GM19043 (cell line): ENCODE results near the gene NUAK1.
"Not testable (repeated sequence)": the region's sequence is repeated elsewhere in the genome, so short reads cannot be mapped to it uniquely, and the experiment has no call there.

Experiments used
- ATAC-seq: cut with Tn5 transposase; IDR thresholded peaks from one replicate; pipeline ENCODE4 v1.9.1; 2021; ENCODE audit warnings: low read depth; ENCODE audit not compliant: unreplicated experiment

Gene NUAK1

DNA sequence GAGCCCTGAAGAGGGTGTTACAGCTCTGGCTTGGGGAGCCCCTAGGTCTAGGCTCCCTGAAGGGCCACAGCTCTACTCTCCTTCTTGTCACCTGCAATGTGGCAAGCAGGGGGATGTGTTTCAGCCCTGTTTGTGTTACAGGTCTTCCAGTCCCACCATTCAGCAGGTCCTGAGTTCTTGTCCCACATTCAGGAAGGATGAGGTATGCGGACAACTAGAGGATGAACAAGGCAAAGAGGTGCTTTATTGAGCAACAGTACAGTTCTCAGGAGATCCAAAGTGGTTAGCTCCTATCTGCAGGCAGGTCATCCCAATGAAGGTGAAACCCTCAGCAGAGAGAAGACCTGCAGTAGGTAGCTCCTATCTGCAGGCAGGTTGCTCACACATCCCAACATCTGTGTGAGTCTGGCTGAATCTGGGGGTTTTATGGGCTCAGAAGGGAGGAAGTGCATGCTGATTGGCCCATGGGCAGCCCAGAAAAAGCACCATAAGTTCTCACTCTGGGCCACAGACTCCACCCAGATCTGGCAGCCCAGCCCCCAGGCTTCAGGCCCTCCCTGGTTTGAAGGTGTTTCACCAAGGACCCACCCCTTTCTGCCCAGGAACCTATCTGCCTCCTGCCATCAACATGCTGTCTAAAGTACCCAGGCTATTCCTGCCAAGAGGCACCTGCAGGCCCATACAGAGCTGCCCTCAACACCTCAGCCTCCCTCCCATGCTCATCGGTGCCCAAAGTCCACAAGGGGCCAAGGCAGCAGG, 98.9 kb downstream of the NUAK1 start:
- no peak for ATAC-seq

- ATAC-seq, result no peak
These were observed 99.5 kb downstream of the NUAK1 start for GRCh38 chr12:106039242-106039641.

- ATAC-seq, result no peak
These were observed 101.0 kb downstream of the NUAK1 start for GRCh38 chr12:106037524-106038298.

DNA sequence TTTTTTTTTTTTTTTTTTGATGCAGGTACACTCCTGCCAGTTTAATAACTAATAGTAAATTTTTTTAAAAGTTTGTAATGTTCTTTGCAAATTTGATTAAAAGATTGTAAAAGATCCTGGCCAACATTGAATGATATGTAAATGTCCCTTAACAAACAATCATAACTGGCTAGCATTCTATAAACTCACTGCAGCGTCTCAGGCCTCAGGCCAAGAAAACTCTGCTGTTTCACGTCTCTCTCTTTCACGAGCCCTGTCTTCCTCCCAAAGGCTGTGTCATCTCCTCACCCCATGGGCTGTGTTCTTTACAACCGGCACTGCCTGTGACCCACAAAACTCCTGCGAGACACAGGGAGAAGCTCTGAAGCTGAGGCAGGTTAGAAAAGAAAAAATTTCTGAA, 103.3 kb downstream of the NUAK1 start:
- no peak for ATAC-seq

GRCh38 chr12:106034316-106034715, 104.4 kb downstream of the NUAK1 start:
- ATAC-seq, result no peak

DNA sequence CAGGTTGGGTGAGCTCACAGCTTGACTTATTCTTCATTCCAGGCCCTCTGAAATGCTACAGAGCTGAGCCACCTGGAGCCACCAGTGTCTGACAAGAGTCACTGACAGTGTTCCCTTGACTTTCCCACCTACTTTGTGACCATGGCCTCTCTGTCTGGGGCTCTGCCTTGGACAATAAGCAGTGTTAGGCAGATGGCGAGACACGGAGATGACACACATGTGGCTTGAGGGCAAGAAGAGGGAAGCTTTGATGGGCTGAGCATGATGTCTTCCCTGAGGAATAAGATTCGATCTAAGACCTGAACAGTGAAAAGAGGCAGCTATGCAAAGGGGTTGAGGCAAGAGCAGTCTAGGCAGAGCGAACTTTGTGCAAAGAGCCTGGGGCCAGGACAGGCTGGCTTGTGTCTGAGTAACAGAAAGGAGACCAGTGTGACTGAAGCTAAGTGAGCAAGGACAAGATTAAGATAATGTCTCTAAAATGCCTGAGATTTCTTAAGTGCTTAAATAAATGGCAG, 105.5 kb downstream of the NUAK1 start:
- no peak for ATAC-seq

- ATAC-seq, result no peak
These were observed 106.2 kb downstream of the NUAK1 start for GRCh38 chr12:106032623-106032925.

DNA sequence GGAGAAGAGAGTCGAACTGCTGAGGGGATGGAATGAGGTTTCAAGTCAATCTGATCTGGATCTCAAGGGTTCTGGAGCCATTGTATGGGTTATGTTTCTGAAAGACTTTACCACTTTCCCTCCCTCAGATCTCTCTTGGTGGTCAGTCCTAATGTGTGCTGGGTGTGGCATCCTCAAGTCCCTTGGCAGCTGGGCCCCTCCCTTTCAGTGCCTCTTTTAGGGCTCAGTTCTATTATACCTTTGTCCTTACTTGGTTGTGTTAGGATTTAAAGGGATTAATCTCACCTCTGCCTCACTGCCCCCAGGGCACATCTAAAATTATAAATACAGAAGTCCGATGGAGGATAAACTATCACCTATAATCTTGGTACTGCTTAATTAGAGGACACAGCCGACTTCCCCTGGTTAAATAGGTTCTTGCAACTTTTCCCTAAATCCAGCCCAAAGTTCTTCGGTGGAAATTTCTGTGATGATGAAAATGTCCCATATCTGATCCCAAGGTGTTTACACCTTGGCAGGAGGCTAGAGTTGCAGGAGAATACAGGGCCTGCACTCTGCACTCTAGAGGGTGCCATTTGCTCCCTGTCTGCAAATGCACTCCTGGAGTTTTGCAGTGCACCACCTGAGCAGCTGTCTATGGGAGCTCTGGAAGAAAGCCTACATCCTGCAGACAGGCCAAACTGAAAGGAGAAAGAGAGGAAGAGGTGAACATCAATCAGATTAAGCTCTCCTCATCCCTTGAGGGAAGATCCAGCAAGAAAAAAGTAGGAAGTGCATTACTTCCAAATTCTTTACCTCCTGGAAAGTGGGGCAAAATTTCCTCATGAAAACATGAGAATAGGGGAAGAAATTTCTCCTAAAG, 106.8 kb downstream of the NUAK1 start:
- ATAC-seq, result no peak

GRCh38 chr12:106030210-106031071, 108.3 kb downstream of the NUAK1 start:
- no peak for ATAC-seq

DNA sequence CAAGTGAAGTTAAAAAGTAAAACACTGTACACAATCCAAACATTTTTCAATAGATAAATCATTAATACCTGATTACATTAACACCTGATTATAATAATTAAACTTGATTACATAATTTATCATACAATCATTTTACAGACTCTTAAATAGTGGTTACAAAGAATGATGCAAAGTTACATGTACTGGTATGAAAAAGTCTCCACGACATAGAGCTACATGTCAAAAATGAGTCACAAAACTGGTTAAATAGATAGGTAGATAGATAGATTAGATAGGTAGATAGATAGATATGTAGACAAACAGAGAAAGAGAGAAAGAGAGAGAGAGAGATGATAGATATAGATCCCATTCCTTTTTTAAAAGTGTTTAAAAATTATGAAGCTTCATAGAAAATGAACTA, 109.2 kb downstream of the NUAK1 start:
- ATAC-seq, result no peak

DNA sequence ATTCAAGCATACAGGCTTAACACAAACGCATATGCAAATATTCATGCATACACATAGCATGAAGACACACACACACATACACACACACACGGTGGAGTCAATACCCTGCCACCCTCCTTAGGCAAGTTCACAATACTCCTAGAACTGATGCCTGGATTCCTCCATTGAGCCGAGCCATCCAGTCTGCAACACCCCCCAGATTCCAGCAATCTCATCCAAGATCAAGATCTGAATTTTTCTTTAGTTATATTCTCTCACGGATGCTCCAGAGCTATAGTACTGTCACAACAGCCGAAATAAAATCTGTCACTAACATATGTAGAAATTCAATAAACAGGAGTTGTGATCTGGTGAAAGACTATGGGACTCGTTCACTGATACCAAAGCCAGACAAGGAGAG, 110.8 kb downstream of the NUAK1 start:
- no peak for ATAC-seq

- ATAC-seq, result no peak
These were observed 111.5 kb downstream of the NUAK1 start for GRCh38 chr12:106027286-106027685.

DNA sequence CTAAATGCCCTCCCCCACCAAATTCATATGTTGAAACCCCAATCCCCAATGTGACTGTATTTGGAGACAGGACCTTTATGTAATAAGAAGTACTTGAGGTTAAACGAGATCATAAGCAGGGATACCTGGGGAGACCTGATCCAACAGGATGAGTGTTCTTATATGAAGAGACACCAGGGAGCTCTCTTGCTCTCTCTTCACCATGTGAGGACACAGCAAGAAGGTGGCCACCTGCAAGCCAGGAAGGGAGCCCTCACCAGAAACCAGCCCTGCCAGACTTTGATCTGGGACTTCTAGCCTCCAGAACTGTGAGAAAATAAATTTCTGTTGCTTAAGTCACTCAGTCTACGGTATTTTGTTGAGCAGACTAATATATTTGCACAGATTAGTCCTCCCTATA, 113.6 kb downstream of the NUAK1 start:
- ATAC-seq, result no peak

DNA sequence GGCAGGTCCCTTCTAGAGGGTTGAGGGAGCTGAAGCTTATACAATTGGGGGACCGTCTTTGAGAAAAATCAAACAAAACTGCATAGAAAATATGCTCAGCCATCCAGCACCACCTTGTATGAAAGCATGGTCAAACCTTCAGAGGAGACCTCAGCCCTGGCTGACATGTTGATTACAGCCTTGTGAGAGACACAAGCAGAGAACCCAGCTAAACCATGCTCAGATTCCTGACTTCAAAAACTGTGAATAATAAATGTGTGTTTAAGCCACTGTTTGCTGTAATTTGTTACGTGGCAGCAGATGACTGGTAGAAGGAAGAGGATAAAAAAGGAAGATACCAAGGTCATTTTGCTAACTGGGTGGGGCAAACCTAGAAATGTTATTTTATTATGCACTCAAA, 115.7 kb downstream of the NUAK1 start:
- ATAC-seq, result no peak

DNA sequence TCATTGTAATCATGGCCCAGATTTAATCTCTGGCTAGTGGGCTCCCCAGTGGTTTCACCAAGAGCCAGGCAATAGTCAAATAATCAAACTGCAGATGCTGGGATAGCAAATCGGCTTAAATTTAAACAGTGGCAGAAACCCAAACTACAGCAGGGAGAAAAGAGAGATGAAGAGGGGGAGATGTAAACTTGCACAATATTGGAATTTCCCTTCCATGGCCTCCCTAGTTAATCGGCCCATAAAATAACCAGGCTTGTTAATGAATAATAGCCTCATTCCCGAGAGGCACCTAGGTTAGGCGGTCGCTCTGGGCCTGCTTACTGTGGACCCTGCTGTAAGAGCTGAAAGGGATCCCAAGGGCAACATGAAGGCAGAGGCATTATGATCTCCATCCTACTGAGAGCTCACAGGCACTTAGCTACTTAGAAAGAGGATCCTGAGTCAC, 116.2 kb downstream of the NUAK1 start:
- no peak for ATAC-seq

DNA sequence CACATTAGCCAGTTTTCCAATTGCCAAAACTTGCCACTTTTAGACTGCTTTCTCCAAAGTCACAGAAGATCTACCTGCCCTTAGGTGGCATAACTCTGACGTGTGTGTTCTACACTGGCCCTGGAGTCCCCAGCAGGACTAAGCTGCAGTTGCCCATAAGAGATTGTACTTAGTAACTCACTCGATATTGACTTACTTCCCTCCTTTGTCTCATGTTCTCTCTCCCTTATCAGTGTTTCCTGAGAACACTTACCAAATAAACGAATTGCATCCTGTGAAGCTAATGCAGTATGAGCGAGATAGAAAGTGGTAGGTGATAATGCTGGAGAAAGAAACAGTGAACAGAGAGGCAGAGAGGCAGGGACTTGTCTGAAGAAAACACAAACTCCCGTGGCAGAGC, 117.2 kb downstream of the NUAK1 start:
- no peak for ATAC-seq

DNA sequence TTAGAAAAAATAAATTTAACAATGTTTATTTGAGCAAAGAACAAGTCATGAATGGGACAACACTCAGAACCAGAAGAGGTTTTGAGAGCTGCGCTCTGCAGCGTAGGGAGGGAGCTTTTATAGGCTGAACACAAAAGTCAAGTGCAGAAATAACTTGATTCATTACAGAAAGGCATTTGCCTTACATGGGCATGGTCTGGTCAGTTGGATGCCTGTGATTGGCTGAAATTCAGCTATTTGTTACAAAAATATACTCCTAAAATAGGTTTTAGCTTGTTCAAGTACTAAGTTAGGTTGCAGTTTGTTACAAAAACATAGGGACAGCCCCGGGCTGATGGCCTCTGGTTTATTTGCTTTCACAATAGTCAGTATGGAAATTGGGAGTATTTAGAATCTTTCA, 118.0 kb downstream of the NUAK1 start:
- ATAC-seq, result no peak

DNA sequence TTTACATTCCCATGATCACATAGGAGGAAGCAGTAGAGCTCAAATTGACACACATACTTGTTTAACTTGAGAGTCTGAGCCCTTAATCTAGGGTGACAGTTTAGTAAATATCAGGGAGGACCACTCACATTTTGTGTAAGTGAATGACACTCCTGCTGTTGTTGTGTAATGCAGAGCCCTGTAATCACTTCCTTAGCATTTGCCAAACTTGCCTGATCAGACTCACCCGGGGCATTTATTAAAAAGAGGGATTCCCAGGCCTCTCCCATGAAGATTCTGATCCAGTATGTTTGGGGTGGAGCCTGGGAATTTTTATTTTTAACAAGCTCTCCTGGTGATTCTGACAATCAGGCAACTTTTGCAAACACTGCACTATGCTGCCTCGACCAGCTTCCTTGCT, 119.6 kb downstream of the NUAK1 start:
- ATAC-seq, result no peak

GRCh38 chr12:106018286-106018685, 120.5 kb downstream of the NUAK1 start:
- ATAC-seq, result no peak

GRCh38 chr12:106016601-106017278, 122.0 kb downstream of the NUAK1 start:
- ATAC-seq, result not testable (repeated sequence)
